ENCODE measurements around the gene PARVB.

The PARVB gene

GRCh38 chr22:44211256-44211945 lies 187.3 kb downstream of the PARVB start:
- no peak for DNase-seq

DNA sequence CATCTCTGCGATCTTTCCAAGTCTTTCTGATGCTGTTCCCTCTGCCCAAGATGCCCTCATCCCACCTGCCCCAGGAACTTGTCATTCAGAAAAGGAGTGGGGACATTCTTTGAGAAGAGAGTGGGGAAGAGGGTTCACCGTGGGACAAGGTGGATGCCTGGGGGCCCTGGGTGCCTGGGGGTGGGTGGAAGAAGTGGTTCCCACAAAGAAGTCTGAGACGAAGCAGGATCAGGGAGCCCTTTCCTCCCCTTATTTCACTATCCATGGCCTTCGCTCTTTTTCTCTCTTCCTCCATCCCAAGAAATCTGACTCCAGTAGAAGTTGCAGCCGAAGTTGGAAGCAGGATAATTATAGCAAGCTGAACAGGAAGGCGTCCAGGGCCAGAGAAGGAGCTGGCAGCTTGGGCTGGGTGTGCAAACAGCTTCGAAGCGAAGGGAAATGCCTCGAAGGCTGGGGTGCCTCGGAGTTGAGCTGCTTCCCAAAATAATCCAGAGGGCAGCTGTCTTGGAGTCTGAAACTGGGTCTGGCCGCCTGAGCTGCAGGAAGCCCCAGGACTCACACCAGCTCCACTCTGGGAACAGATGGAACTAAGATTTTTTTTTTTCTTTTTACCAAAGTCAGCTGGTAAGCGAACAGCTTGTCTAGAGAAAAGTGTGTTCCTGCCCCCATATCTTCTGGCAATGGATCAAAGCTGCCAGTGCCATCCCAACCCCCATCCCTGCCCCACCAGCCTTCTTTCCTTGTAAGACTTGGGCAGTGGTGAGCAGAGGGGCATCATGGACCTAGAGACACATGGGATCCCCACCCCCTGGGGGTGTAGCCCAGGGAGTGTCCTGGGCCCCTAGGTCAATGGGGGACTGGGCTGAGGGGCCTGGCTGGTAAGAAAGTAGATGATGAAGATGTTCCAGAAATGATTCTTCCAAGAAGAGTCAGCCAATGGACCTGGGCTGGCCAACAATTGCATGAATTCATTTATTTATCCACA lies 188.1 kb downstream of the PARVB start:
- DNase-seq: no peak

DNA sequence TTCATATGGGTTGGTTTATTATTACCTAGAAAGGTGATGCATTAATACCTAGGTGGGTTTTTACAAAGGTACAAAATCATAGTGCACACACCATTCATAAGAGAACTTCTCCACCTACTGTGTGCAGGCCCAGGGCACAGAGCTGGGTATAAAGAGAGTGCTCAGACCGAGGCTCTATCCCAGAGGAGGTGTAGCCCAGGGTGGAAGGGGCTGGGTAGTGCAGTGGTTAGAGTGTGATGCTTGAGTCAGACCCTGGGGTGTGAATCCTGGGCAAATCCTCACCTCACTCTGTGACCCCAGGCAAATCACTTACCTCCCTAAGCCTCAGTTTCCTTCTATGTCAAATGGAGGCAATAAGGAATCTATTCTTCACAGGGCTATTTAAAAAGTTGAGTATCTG lies 188.8 kb downstream of the PARVB start:
- DNase-seq: no peak

GRCh38 chr22:44213489-44214043 lies 189.5 kb downstream of the PARVB start:
- DNase-seq: no peak

- DNase-seq: no peak
Measured at GRCh38 chr22:44214187-44214586, 190.1 kb downstream of the PARVB start.

DNA sequence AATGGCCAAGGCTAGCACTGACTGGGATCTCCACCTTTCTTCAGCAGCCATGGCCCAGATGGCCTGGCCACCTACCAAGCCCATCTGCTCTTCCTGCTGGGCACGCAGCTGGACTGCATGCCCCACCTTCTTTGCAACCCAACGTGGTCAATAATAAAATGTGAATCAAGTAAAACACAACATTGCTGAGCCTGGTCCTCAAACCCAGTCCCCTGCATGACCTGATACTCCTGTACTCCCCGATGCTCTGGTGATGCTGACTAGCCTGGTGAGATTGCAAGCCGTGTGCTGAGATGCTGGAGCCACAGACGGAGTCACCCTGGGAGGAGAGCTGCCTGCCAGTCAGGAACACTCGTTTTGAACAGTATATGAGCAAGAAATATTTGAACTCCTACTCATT lies 190.7 kb downstream of the PARVB start:
- no peak for DNase-seq

DNA sequence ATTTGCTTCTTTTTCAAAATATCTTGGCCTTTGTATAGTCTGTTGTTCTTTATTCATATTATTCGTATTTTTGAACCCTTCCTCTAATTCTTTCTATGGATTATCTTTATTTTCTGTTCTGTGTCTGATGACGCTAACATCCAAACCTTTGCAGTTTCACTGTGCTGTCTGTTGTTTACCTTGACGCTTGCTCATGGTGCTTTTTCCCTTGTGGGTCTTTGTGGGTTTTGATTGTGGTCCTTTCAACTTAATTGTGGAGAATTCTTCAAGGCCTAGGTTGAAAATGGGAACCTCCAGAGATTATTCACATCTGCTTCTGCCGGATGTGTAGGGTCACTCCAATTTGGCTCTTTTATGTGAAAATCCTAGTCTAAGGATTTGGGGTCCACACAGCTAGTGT lies 191.2 kb downstream of the PARVB start:
- DNase-seq: no peak

GRCh38 chr22:44217346-44217745 lies 193.2 kb downstream of the PARVB start:
- no peak for DNase-seq

GRCh38 chr22:44218071-44218470 lies 194.0 kb downstream of the PARVB start:
- no peak for DNase-seq

- no peak for DNase-seq
Measured at GRCh38 chr22:44219101-44219870, 195.2 kb downstream of the PARVB start.

GRCh38 chr22:44220727-44221680 lies 196.9 kb downstream of the PARVB start:
- DNase-seq: no peak

GRCh38 chr22:44221710-44222475 lies 197.8 kb downstream of the PARVB start:
- no peak for DNase-seq

All from nucleus accumbens (tissue), 56 donors.